Calu3 (cell line): ENCODE data around the gene ING4. TPM values are rescaled to one million over a fixed set of nuclear protein-coding genes. Genes with fewer than 3 reads are reported as not detected.
"Not testable (repeated sequence)": the region's sequence is repeated elsewhere in the genome, so short reads cannot be mapped to it uniquely, and the experiment has no call there.

Experiments
- Bru-seq: library from RNA; stranded (reverse); fragments of 400-500 nt; gene quantifications from one replicate; lab custom pipeline; 2021; lab: Mats Ljungman, UMichigan
- BruChase-seq, 2 experiments: library from RNA; stranded (reverse); fragments of 400-500 nt; gene quantifications; one replicate each; lab custom pipeline; 2021; lab: Mats Ljungman, UMichigan
- BruUV-seq: library from RNA; stranded (reverse); fragments of 400-500 nt; replicated peaks from 2 replicates; lab custom pipeline; 2021; lab: Mats Ljungman, UMichigan
- CTCF ChIA-PET: fragments of 300-600 bp; sonication (Branson Sonifier 250); formaldehyde crosslinking; loops from one replicate; lab custom pipeline; 2022; ENCODE audit warnings: antibody characterized with exemption; lab: Charles Lee
- DNase-seq: peaks from one replicate; pipeline ENCODE4 v3.0.0; 2022
- H3K27ac Mint-ChIP-seq: one replicate; pipeline ENCODE4 v1.8.0; 2022; ENCODE audit warnings: mixed read lengths; ENCODE audit not compliant: unreplicated experiment
- H3K27me3 Mint-ChIP-seq: one replicate; pipeline ENCODE4 v1.8.0; 2022; ENCODE audit warnings: mixed read lengths; ENCODE audit not compliant: unreplicated experiment
- H3K36me3 Mint-ChIP-seq: one replicate; pipeline ENCODE4 v1.8.0; 2022; ENCODE audit warnings: mild to moderate bottlenecking, moderate library complexity, mixed read lengths; ENCODE audit not compliant: insufficient read depth, unreplicated experiment
- H3K4me1 Mint-ChIP-seq: one replicate; pipeline ENCODE4 v1.8.0; 2022; ENCODE audit warnings: mild to moderate bottlenecking, low read depth, mixed read lengths; ENCODE audit not compliant: unreplicated experiment
- H3K4me3 Mint-ChIP-seq: one replicate; pipeline ENCODE4 v1.8.0; 2022; ENCODE audit warnings: mild to moderate bottlenecking, low read depth, moderate library complexity, mixed read lengths; ENCODE audit not compliant: unreplicated experiment
- H3K9me3 Mint-ChIP-seq: one replicate; pipeline ENCODE4 v1.8.0; 2022; ENCODE audit warnings: low read depth, mixed read lengths; ENCODE audit not compliant: unreplicated experiment
- CTCF ChIP-seq: fragments of 200-600 bp; IDR thresholded peaks from one replicate; pipeline ENCODE4 v1.8.0; 2022; ENCODE audit warnings: antibody characterized with exemption; ENCODE audit not compliant: unreplicated experiment
- intact Hi-C: fragments of 100-400 bp; cut with micrococcal nuclease; formaldehyde crosslinking; loops from one replicate; pipeline ENCODE4 v1.10.0; 2022; ENCODE audit not compliant: unreplicated experiment
- long read RNA-seq: library from polyadenylated mRNA; stranded (forward); transcript quantifications from one replicate; pipeline ENCODE4 v2.0.0, GENCODE V29; 2022
- total RNA-seq: library from RNA; stranded (reverse); gene quantifications from 2 replicates; pipeline ENCODE4 v1.2.3, GENCODE V29; 2022

ING4 gene
- total RNA-seq (24.9 and 26.6 TPM in 2 replicates), Bru-seq, nascent RNA (percentile 63 among the genes with signal in this experiment), BruChase-seq, experiment 1, labeled RNA remaining after a 6-hour chase (percentile 62 among the genes with signal in this experiment), BruChase-seq, experiment 2, labeled RNA remaining after a 2-hour chase (percentile 61 among the genes with signal in this experiment)
- long read RNA-seq, transcript ING4-202 (8 exons, 1,393 nt): minor isoform, 13 of 67 reads
- long read RNA-seq, transcript ING4-203 (8 exons, 741 nt): minor isoform, 13 of 67 reads
- long read RNA-seq, transcript ING4-201 (8 exons, 1,709 nt): major isoform, 20 of 67 reads
- long read RNA-seq, partial matches to known transcripts: 0 of 67 reads
- long read RNA-seq, other reads (novel, unspliced or antisense): 14 of 67 reads

- CTCF ChIA-PET: no interaction called here
- Mint-ChIP-seq H3K9me3 (no peaks in the 10 kb centered on the region), H3K4me1 (peaks cover 10% of the 10 kb centered on the region), H3K36me3 (peaks cover 34% of the 10 kb centered on the region), H3K27ac (peak within 1 kb of the TSS; percentile 92), H3K4me3 (peak within 1 kb of the TSS; percentile 86), H3K27me3 (no peaks in the 10 kb centered on the region)
- no TSS peak for BruUV-seq
- no peak for TF ChIP-seq CTCF
- DNase-seq: peak; percentile 94
- intact Hi-C loops: loop anchor here (5.0 kb wide), 1 partner anchor 59 kb away; the partner anchor contains the start of gene COPS7A
Observed at GRCh38 chr12:6662906-6663742, at the start of gene ING4. TSS of gene ING4 (minus strand) at chr12:6663119. CDS start at chr12:6663101, 18 bp downstream.

- Mint-ChIP-seq H3K4me1 (no peaks in the 10 kb centered on the region), H3K27ac (no peak overlapping the region), H3K27me3 (peaks cover 19% of the 10 kb centered on the region), H3K9me3 (no peaks in the 10 kb centered on the region), H3K4me3 (no peak overlapping the region), H3K36me3 (no peaks in the 10 kb centered on the region)
- intact Hi-C loops: no loop called here
- no TSS peak for BruUV-seq
- no peak for TF ChIP-seq CTCF
- CTCF ChIA-PET: interaction anchor here (0.6 kb wide), 1 partner anchor 124 kb away, joined by 4 read pairs; no protein-coding TSS in a partner anchor
- DNase-seq: no peak
Observed at GRCh38 chr12:6708960-6709394, 46.1 kb upstream of the ING4 start.

GRCh38 chr12:6708351-6708750, 45.4 kb upstream of the ING4 start:
- H3K4me3 Mint-ChIP-seq, intact Hi-C loops, H3K9me3 Mint-ChIP-seq, H3K4me1 Mint-ChIP-seq, DNase-seq, CTCF ChIA-PET, H3K27ac Mint-ChIP-seq, H3K36me3 Mint-ChIP-seq, BruUV-seq: not testable (repeated sequence)
- H3K27me3 Mint-ChIP-seq: peaks cover 26% of the 10 kb centered on the region

- intact Hi-C loops: no loop called here
- CTCF ChIA-PET: no interaction called here
- TF ChIP-seq CTCF: no peak
- DNase-seq: no peak
- BruUV-seq: no TSS peak
- Mint-ChIP-seq H3K4me3 (no peak overlapping the region), H3K27me3 (peaks cover 73% of the 10 kb centered on the region), H3K9me3 (no peaks in the 10 kb centered on the region), H3K36me3 (no peaks in the 10 kb centered on the region), H3K27ac (no peak overlapping the region), H3K4me1 (peaks cover 10% of the 10 kb centered on the region)
Observed at GRCh38 chr12:6703631-6704030, 40.7 kb upstream of the ING4 start.
